ENCODE results near the gene CNOT1. TPM values are rescaled to one million over a fixed set of nuclear protein-coding genes. Genes with fewer than 3 reads are reported as not detected.

CNOT1 gene
- total RNA-seq, 1 donor from 2014 or later, result 213 TPM

DNA sequence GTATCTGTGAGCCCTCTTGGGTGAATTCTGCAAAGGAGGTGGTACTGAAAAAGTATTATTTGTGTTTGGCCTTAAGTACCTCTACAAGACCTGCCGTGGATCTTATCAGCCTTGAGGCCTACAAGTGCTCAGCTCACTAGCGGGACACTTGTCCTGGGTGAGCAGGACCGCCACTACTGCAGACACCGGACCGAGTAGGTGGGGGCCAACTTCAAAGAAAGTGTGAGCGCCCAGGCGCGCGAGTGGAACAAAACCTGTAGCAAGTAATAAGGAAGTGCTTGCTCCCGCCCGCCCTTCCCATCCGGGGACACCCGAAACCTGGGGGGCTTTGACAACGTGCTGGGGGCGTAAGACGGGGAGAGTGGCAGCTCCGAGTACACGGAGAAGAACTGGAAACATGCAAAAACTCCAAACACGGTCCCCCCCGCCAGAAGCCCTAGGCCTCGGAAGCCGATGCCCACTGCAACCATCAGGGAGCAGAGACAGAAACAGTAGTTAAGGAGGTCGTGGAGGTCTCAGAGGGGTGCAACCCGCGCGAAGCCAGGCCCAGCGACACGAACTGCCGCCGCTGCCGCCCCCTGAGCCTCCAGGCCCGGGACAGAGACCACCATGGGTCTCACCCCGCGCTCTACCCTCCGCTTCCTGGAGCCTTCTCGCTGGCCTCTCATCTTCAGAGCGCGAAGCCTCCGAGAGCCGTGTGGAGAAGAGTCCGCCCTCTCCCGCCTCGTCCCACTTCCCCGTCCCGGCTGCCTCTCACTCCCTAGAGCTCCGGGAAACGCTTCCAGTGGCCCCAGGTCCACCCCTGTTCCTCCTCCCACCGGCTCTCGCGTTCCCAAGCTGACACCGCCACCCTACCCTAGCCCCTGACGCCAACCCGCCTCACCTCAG, 537 bp downstream of the CNOT1 start:
- H3K27ac Mint-ChIP-seq, result peak overlapping the region; percentile 100
- peaks cover 2% of the 10 kb centered on the region for H3K27me3 Mint-ChIP-seq (ENCODE audit: low read depth)
- no peaks in the 10 kb centered on the region for H3K36me3 Mint-ChIP-seq
- TF ChIP-seq, protein P1, sequence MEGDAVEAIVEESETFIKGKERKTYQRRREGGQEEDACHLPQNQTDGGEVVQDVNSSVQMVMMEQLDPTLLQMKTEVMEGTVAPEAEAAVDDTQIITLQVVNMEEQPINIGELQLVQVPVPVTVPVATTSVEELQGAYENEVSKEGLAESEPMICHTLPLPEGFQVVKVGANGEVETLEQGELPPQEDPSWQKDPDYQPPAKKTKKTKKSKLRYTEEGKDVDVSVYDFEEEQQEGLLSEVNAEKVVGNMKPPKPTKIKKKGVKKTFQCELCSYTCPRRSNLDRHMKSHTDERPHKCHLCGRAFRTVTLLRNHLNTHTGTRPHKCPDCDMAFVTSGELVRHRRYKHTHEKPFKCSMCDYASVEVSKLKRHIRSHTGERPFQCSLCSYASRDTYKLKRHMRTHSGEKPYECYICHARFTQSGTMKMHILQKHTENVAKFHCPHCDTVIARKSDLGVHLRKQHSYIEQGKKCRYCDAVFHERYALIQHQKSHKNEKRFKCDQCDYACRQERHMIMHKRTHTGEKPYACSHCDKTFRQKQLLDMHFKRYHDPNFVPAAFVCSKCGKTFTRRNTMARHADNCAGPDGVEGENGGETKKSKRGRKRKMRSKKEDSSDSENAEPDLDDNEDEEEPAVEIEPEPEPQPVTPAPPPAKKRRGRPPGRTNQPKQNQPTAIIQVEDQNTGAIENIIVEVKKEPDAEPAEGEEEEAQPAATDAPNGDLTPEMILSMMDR (IDR thresholded peaks at IDR 0.05; ENCODE audit: unreplicated experiment), result no peak
- peaks cover 21% of the 10 kb centered on the region for H3K4me1 Mint-ChIP-seq
- H3K4me3 Mint-ChIP-seq, result peak overlapping the region; percentile 99
- DNase-seq (ENCODE audit: low spot score in 2 of 2, unreplicated experiment in 2 of 2), result peak; percentile 44 to 49
- no peaks in the 10 kb centered on the region for H3K9me3 Mint-ChIP-seq

DNA sequence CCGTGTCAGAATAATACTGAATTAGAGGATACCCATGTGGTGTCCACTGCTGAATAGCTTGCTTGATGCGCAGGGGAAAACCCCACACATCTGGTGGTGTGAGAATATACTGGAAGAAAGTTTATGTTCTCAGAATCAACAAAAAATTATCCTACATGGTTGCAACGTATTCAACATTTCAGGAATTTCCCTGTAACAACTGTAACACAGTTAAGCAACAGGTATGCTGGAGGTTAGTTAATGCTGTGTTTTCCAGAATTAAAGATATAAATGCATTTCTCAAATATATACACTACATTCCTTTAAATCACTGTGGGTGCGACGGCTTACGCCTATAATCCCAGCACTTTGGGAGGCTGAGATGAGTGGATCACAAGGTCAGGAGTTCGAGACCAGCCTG, 5.4 kb downstream of the CNOT1 start:
- no peak for DNase-seq (ENCODE audit: low spot score in 2 of 2, unreplicated experiment in 2 of 2)
- H3K27ac Mint-ChIP-seq, result no peak overlapping the region
- no peaks in the 10 kb centered on the region for H3K27me3 Mint-ChIP-seq (ENCODE audit: low read depth)
- TF ChIP-seq, protein P1 (IDR thresholded peaks at IDR 0.05; ENCODE audit: unreplicated experiment), result no peak
- H3K4me1 Mint-ChIP-seq, result peaks cover 13% of the 10 kb centered on the region
- H3K4me3 Mint-ChIP-seq, result no peak overlapping the region
- H3K9me3 Mint-ChIP-seq, result no peaks in the 10 kb centered on the region
- H3K36me3 Mint-ChIP-seq, result peaks cover 14% of the 10 kb centered on the region

- DNase-seq (ENCODE audit: low spot score in 2 of 2, unreplicated experiment in 2 of 2), result no peak
- H3K4me3 Mint-ChIP-seq, result no peak overlapping the region
- H3K36me3 Mint-ChIP-seq, result peaks cover 19% of the 10 kb centered on the region
Observed at GRCh38 chr16:58620396-58620795, 9.2 kb downstream of the CNOT1 start.

GRCh38 chr16:58615280-58615679, 14.3 kb downstream of the CNOT1 start:
- Mint-ChIP-seq H3K4me3 (no peak overlapping the region), H3K36me3 (peaks cover 15% of the 10 kb centered on the region), H3K9me3 (no peaks in the 10 kb centered on the region), H3K4me1 (peaks cover 4% of the 10 kb centered on the region), H3K27ac (peak overlapping the region; percentile 25), H3K27me3 (ENCODE audit: low read depth) (no peaks in the 10 kb centered on the region)
- DNase-seq (ENCODE audit: low spot score in 2 of 2, unreplicated experiment in 2 of 2), result no peak
- TF ChIP-seq, protein P1 (IDR thresholded peaks at IDR 0.05; ENCODE audit: unreplicated experiment), result no peak

More at GRCh38 chr16:58620396-58620795, 9.2 kb downstream of the CNOT1 start:
- TF ChIP-seq, protein P1 (IDR thresholded peaks at IDR 0.05; ENCODE audit: unreplicated experiment), result no peak
- H3K27me3 Mint-ChIP-seq (ENCODE audit: low read depth), result no peaks in the 10 kb centered on the region
- peaks cover 2% of the 10 kb centered on the region for H3K4me1 Mint-ChIP-seq
- peak overlapping the region; percentile 16 for H3K27ac Mint-ChIP-seq
- no peaks in the 10 kb centered on the region for H3K9me3 Mint-ChIP-seq

DNA sequence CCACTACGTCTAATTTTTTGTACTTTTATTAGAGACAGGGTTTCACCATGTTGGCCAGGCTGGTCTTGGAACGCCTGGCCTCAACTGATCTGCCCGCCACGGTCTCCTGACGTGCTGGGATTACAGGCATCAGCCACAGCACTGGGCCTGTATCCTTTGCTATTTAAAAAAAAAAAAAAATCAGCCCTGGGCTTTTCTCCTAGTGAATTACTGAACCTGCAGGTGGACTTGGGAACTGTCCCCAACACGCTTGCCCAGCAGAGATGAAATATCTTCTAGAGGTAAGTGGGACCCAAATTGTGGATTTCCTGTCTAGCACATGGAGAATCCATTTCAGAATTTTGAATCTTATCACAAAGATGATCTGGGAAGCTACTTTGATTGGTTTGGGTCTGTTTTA, 14.8 kb downstream of the CNOT1 start:
- H3K4me1 Mint-ChIP-seq, result peaks cover 4% of the 10 kb centered on the region
- no peak overlapping the region for H3K27ac Mint-ChIP-seq
- peaks cover 17% of the 10 kb centered on the region for H3K36me3 Mint-ChIP-seq
- DNase-seq (ENCODE audit: low spot score in 2 of 2, unreplicated experiment in 2 of 2), result no peak
- TF ChIP-seq, protein P1 (IDR thresholded peaks at IDR 0.05; ENCODE audit: unreplicated experiment), result no peak
- H3K9me3 Mint-ChIP-seq, result no peaks in the 10 kb centered on the region
- no peaks in the 10 kb centered on the region for H3K27me3 Mint-ChIP-seq (ENCODE audit: low read depth)
- H3K4me3 Mint-ChIP-seq, result no peak overlapping the region

All from mesothelial cell of epicardium (in vitro differentiated cells).